WTC11 (cell line): ENCODE measurements around the gene ZBTB12.

Experiments used
- CTCF ChIP-seq: fragments of 200-600 bp; IDR thresholded peaks from 2 replicates; pipeline ENCODE4 v1.8.0; 2022; ENCODE audit warnings: antibody characterized with exemption
- ERG ChIP-seq: fragments of 250-450 bp; sonication (Bioruptor Pico); IDR thresholded peaks from 2 replicates; pipeline ENCODE4 v1.8.0; 2021; ENCODE audit warnings: mild to moderate bottlenecking
- ESRRA ChIP-seq: sonication (generic); formaldehyde crosslinking; IDR thresholded peaks from 2 replicates; pipeline ENCODE4 v1.8.1; 2022; ENCODE audit warnings: mild to moderate bottlenecking, missing genetic modification reagents, borderline replicate concordance
- JUN ChIP-seq: sonication (generic); formaldehyde crosslinking; IDR thresholded peaks from 2 replicates; pipeline ENCODE4 v1.8.0; 2023; ENCODE audit warnings: mild to moderate bottlenecking, missing genetic modification reagents
- MAX ChIP-seq: sonication (generic); formaldehyde crosslinking; IDR thresholded peaks from 2 replicates; pipeline ENCODE4 v1.8.0; 2022; ENCODE audit warnings: mild to moderate bottlenecking, missing genetic modification reagents
- SP1 ChIP-seq: sonication (generic); formaldehyde crosslinking; conservative IDR thresholded peaks from 2 replicates; pipeline ENCODE4 v1.8.1; 2022; ENCODE audit warnings: missing genetic modification reagents
- USF1 ChIP-seq: sonication (generic); formaldehyde crosslinking; IDR thresholded peaks from 2 replicates; pipeline ENCODE4 v1.8.0; 2022; ENCODE audit warnings: mild to moderate bottlenecking, missing genetic modification reagents
- ZBTB21 ChIP-seq: sonication (generic); formaldehyde crosslinking; IDR thresholded peaks from 2 replicates; pipeline ENCODE4 v1.8.1; 2023; ENCODE audit warnings: mild to moderate bottlenecking, missing genetic modification reagents, borderline replicate concordance

DNA sequence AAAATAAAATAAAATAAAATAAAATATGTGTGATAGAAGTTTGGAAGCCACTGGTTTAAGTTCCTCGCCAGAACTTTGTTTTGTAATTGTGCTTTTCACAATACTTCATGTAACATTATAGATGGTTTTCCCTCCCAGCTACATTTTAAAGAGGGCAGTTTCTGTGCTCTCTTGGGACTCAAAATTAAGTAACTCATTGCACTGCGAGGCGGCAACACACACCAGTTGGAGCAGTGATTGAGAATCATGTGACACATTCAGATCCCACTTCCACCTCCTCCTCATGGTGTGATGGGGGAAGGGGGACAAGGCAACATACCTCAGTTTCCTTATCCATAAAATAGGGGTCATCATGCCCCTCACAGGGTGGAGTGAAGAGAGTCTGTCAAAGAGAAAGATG, 33.1 kb upstream of the ZBTB12 start:
- TF ChIP-seq ESRRA (CRISPR knock-in tag) (no peak), ZBTB21 (CRISPR knock-in tag) (no peak), MAX (CRISPR knock-in tag) (no peak), SP1 (CRISPR knock-in tag) (no peak), CTCF (no peak), ERG (CRISPR knock-in tag) (no peak), USF1 (no peak), JUN (CRISPR knock-in tag) (no peak)
